Right lobe of liver (tissue), 6 donors: ENCODE data around the gene B2M. TPM values are rescaled to one million over a fixed set of nuclear protein-coding genes. Genes with fewer than 3 reads are reported as not detected.

Experiments
- ATAC-seq, 4 donors: fragments of 200-7000 bp; cut with Tn5 transposase; one replicate each; pipeline ENCODE4 v1.9.1; 2020; ENCODE audit warnings: mild to moderate bottlenecking in 4 of 4, moderate library complexity in 4 of 4
- DNase-seq, 3 donors: peaks; one replicate each; pipeline ENCODE4 v3.0.0-alpha.2; 2020
- H3K27ac ChIP-seq, 3 donors: fragments of 200-600 bp; one replicate each; pipeline ENCODE4 v1.8.0; 2022
- H3K27me3 ChIP-seq, 2 donors: fragments of 200-600 bp; one replicate each; pipeline ENCODE4 v1.8.0; 2022
- H3K36me3 ChIP-seq, 4 donors: fragments of 200-600 bp; sonication (generic) in 1 of 4; one replicate each; pipeline versions ENCODE4 v1.5.1 to v1.8.0; 2017 to 2022; ENCODE audit warnings: control low read depth in 1 of 4
- H3K4me1 ChIP-seq, 4 donors: fragments of 200-600 bp; sonication (generic) in 1 of 4; one replicate each; pipeline versions ENCODE4 v1.5.1 to v1.8.0; 2017 to 2022; ENCODE audit warnings: control low read depth in 1 of 4
- H3K4me3 ChIP-seq, 3 donors: fragments of 200-600 bp; one replicate each; pipeline ENCODE4 v1.8.0; 2022
- H3K9me3 ChIP-seq, 4 donors: fragments of 200-600 bp; sonication (generic) in 1 of 4; one replicate each; pipeline versions ENCODE4 v1.5.1 to v1.8.0; 2017 to 2022; ENCODE audit warnings: control low read depth in 1 of 4
- POLR2A ChIP-seq: fragments of 450-650 bp; IDR thresholded peaks from one replicate; pipeline ENCODE4 v1.6.1; 2017; ENCODE audit warnings: antibody characterized with exemption, mild to moderate bottlenecking
- WGBS: methylation state at CpG from one replicate; pipeline ENCODE4 v1.1.6; 2018; ENCODE audit warnings: low coverage, low lambda C conversion rate; ENCODE audit not compliant: insufficient coverage; ENCODE audit errors: missing lambda C conversion rate; 5-methylcytosine and 5-hydroxymethylcytosine counted together
- intact Hi-C, 2 donors: fragments of 100-400 bp; cut with DNase I; formaldehyde crosslinking; loops; one replicate each; pipeline versions ENCODE4 v1.11.2 to v1.14.1; 2022
- total RNA-seq, 6 experiments: library from RNA; depleted of rRNA in 2 of 6; stranded (reverse); fragments of >200 nt in 2 of 6; fragmentation: NEBNext Ultra II Directional in 3 of 6; extraction: Animal tissue kit (Norgen Biotek cat#: 25700) in 3 of 6; gene quantifications; one replicate each; pipeline versions ENCODE4 v1.1.0 to v1.2.4, GENCODE V29; 2016 to 2023
- TF ChIP-seq, protein P1 (sequence below), 4 donors: fragments of 200-600 bp in 3 of 4; fragments of 450-650 bp in 1 of 4; IDR thresholded peaks; one replicate each; pipeline versions ENCODE4 v1.5.1 to v1.8.0; 2016 to 2022; ENCODE audit warnings: antibody characterized with exemption in 4 of 4, mild to moderate bottlenecking in 2 of 4
- donor health status: DM: no; HTN: yes; CAD: no.
- donor health status: DM: no; HTN: no; CAD: no.
- donor health status: DM: no; HTN: no; CAD: no.
- donor health status: DM: no; HTN: yes; CAD: no.
- donor health status: DM: no; HTN: yes; CAD: no.

Gene B2M
- total RNA-seq, 6 experiments from 2014 or later = 894 to 5,671 (median 2,154) TPM

DNA sequence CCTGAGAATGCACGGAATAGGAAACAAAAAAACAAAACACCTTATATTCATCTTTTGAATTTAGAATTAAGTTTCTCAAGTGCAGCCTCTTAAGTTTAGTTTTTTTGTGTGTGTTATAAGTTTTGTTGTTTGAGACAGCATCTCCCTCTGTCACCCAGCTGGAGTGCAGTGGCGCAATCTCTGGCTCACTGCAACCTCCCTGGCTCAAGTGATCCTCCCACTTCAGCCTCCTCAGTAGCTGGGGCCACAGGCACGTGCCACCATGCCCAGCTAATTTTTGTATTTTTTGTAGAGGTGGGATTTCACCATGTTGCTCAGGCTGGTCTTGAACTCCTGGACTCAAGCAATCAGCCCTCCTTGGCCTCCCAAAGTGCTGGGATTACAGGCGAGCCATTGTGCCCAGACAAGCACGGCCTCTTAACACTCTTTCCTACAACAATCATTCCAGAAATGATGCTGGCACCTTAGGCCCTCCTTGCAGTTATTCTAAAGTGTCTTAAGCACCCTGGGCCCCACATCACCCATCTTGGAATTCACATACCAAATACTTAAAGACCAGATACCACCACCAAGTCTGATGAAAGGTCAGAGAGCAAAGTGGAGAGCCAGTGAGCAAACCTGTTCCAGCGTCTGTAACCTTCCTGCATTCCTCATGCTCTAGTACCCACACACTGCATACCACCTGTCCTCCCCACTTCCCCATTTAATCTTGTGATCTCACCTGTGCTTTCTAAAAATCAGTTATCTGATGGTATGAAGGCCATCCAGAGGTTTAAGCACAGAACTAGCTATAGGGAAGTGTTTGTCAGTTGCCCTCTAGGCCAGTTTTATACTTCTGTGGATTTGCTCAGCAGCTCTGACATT, 41.0 kb upstream of the B2M start:
- WGBS = 88% methylated on average over 6 of the region's 6 CpGs
- no peaks in the 10 kb centered on the region for H3K36me3 ChIP-seq
- no peaks in the 10 kb centered on the region for H3K9me3 ChIP-seq
- no peak overlapping the region for H3K27ac ChIP-seq
- H3K4me3 ChIP-seq = no peak overlapping the region
- ATAC-seq (no peak), DNase-seq (no peak)
- no peak for TF ChIP-seq POLR2A
- TF ChIP-seq, protein P1, sequence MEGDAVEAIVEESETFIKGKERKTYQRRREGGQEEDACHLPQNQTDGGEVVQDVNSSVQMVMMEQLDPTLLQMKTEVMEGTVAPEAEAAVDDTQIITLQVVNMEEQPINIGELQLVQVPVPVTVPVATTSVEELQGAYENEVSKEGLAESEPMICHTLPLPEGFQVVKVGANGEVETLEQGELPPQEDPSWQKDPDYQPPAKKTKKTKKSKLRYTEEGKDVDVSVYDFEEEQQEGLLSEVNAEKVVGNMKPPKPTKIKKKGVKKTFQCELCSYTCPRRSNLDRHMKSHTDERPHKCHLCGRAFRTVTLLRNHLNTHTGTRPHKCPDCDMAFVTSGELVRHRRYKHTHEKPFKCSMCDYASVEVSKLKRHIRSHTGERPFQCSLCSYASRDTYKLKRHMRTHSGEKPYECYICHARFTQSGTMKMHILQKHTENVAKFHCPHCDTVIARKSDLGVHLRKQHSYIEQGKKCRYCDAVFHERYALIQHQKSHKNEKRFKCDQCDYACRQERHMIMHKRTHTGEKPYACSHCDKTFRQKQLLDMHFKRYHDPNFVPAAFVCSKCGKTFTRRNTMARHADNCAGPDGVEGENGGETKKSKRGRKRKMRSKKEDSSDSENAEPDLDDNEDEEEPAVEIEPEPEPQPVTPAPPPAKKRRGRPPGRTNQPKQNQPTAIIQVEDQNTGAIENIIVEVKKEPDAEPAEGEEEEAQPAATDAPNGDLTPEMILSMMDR (IDR thresholded peaks at IDR 0.05) = no peak
- H3K27me3 ChIP-seq = no peaks in the 10 kb centered on the region
- intact Hi-C loops = no loop called here
- H3K4me1 ChIP-seq = no peaks in the 10 kb centered on the region

DNA sequence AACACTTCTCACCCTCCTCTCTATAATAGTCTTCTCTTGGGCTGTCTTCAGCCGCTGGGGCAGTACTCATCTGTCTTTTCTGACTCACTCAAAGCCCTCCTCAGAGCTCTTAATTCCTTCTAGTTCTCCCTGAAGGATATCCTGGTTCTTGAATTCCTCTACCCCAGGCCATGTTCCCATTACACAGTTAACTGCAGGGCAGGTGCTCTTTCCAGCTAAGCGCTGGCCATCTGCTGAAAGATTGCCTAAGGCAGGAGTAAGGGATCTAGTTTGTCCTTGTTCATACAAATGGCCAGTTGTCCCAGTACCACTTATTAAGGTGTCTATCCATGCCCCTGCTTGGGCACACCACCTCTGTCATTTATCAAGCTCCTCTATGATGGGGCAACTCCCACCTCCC, 37.7 kb upstream of the B2M start:
- Histone ChIP-seq H3K36me3 (no peaks in the 10 kb centered on the region), H3K4me1 (no peaks in the 10 kb centered on the region), H3K9me3 (no peaks in the 10 kb centered on the region), H3K27ac (no peak overlapping the region), H3K27me3 (no peaks in the 10 kb centered on the region), H3K4me3 (no peak overlapping the region)
- no peak for DNase-seq
- 95% methylated on average over 2 of the region's 2 CpGs for WGBS
- no peak for ATAC-seq
- intact Hi-C loops = no loop called here
- TF ChIP-seq, protein P1 (IDR thresholded peaks at IDR 0.05) = no peak
- no peak for TF ChIP-seq POLR2A

DNA sequence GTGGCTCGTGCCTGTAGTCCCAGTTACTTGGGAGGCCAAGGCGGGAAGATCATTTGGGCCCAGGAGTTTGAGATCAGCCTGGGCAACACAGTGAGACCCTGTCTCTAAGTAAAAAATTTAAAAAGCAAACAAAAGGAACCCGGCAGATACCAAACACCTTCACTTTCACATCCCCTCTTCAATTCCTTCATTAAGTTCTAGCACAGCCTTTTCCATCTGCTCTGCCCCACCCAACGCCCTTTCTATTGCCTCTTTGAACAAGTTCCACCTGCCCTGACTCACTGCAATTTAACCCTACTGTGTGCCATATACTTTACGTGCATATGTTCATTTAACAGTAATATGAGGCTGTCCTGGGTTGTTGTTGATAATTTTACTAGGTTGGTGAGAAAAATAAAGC, 35.4 kb upstream of the B2M start:
- no peaks in the 10 kb centered on the region for H3K4me1 ChIP-seq
- intact Hi-C loops = no loop called here
- ATAC-seq = no peak
- TF ChIP-seq, protein P1 (IDR thresholded peaks at IDR 0.05) = no peak
- no peak for TF ChIP-seq POLR2A
- no peaks in the 10 kb centered on the region for H3K36me3 ChIP-seq
- H3K4me3 ChIP-seq = no peak overlapping the region
- H3K27me3 ChIP-seq = no peaks in the 10 kb centered on the region
- H3K9me3 ChIP-seq = no peaks in the 10 kb centered on the region
- no peak overlapping the region for H3K27ac ChIP-seq
- 71% methylated on average over 4 of the region's 5 CpGs for WGBS
- DNase-seq = no peak

DNA sequence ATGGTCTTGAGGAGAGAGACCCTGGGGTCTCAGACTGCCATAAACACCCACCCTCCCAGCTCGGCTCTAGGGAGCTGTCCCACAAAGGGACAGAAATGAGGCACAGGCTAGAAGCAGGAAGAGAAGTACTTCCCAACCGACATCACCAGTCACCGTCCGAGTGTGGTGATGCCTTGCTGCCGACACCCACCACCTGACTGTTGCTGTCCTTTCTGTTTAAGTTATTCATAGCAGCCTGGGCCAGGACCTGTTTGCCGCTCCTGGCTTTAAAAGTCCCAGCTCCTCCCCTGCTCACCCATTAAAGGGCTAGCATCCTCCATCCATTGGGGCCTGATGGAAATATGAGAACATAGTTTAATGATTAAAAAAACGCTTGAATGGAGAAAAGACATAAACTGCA, 34.6 kb upstream of the B2M start:
- ATAC-seq = peak in 2 of 4 donors; percentile 24 to 32
- TF ChIP-seq, protein P1 (IDR thresholded peaks at IDR 0.05) = no peak
- no peak for TF ChIP-seq POLR2A
- Histone ChIP-seq H3K4me3 (no peak overlapping the region), H3K4me1 (no peaks in the 10 kb centered on the region), H3K9me3 (no peaks in the 10 kb centered on the region), H3K36me3 (no peaks in the 10 kb centered on the region), H3K27me3 (no peaks in the 10 kb centered on the region), H3K27ac (no peak overlapping the region)
- no peak for DNase-seq
- WGBS = 55% methylated on average over 3 of the region's 7 CpGs
- intact Hi-C loops = no loop called here
